Neuronal stem cell (in vitro differentiated cells): Measurements from ENCODE around the gene PLD1.

Source experiments
- DNase-seq: peaks from one replicate; pipeline ENCODE4 v3.0.0-alpha.2; 2013; ENCODE audit warnings: low spot score
- H2AFZ ChIP-seq: one replicate; pipeline ENCODE4 v1.6.1; 2013; ENCODE audit warnings: mild to moderate bottlenecking, low read length, inconsistent platforms
- H2AK5ac ChIP-seq: 2 replicates; pipeline ENCODE4 v1.6.1; 2013; ENCODE audit warnings: low read depth, mild to moderate bottlenecking, inconsistent platforms, low read length, moderate library complexity, mixed read lengths
- H2BK120ac ChIP-seq: 2 replicates; pipeline ENCODE4 v1.6.1; 2013; ENCODE audit warnings: low read depth, mild to moderate bottlenecking, inconsistent platforms, low read length, moderate library complexity, mixed read lengths
- H2BK12ac ChIP-seq: one replicate; pipeline ENCODE4 v1.6.1; 2013; ENCODE audit warnings: low read length, inconsistent platforms
- H2BK15ac ChIP-seq: 2 replicates; pipeline ENCODE4 v1.6.1; 2013; ENCODE audit warnings: mild to moderate bottlenecking, low read length, inconsistent platforms, mixed read lengths
- H2BK5ac ChIP-seq: one replicate; pipeline ENCODE4 v1.6.1; 2013; ENCODE audit warnings: inconsistent platforms, mild to moderate bottlenecking, low read length, moderate library complexity
- H3K14ac ChIP-seq: one replicate; pipeline ENCODE4 v1.6.1; 2013; ENCODE audit warnings: low read length, inconsistent platforms
- H3K18ac ChIP-seq: 2 replicates; pipeline ENCODE4 v1.6.1; 2013; ENCODE audit warnings: low read length, inconsistent platforms
- H3K23ac ChIP-seq: 2 replicates; pipeline ENCODE4 v1.6.1; 2013; ENCODE audit warnings: low read depth, mild to moderate bottlenecking, mixed read lengths, low read length, inconsistent platforms; ENCODE audit not compliant: poor library complexity
- H3K27ac ChIP-seq: replicated peaks from 3 replicates; pipeline ENCODE4 v1.5.1; 2013; ENCODE audit warnings: low read length, inconsistent platforms
- H3K27me3 ChIP-seq, 3 experiments: 2 replicates each; pipeline ENCODE4 v1.6.1; 2013; ENCODE audit warnings: low read length in 3 of 3, mild to moderate bottlenecking in 2 of 3, inconsistent platforms in 1 of 3, low read depth in 1 of 3, mixed read lengths in 1 of 3, moderate library complexity in 1 of 3; ENCODE audit not compliant: control insufficient read depth in 3 of 3, insufficient read depth in 3 of 3
- H3K36me3 ChIP-seq, 2 donors: replicated peaks in 1 of 2; 2 replicates each; pipeline ENCODE4 v1.6.1; 2013; ENCODE audit warnings: low read length in 2 of 2; ENCODE audit not compliant: control insufficient read depth in 2 of 2, insufficient read depth in 2 of 2
- H3K4ac ChIP-seq: 2 replicates; pipeline ENCODE4 v1.6.1; 2013; ENCODE audit warnings: inconsistent platforms, mild to moderate bottlenecking, low read length, moderate library complexity
- H3K4me1 ChIP-seq, 2 donors: 1 replicate in 1 of 2; 2 replicates in 1 of 2; pipeline ENCODE4 v1.6.1; 2013; ENCODE audit warnings: low read length in 2 of 2, low read depth in 1 of 2; ENCODE audit not compliant: control insufficient read depth in 2 of 2, insufficient read depth in 1 of 2
- H3K4me2 ChIP-seq: one replicate; pipeline ENCODE4 v1.6.1; 2013; ENCODE audit warnings: mild to moderate bottlenecking, low read length, inconsistent platforms; ENCODE audit not compliant: insufficient read depth, poor library complexity, severe bottlenecking
- H3K4me3 ChIP-seq, 2 donors: 2 replicates each; pipeline ENCODE4 v1.5.1; 2013; ENCODE audit warnings: low read length in 2 of 2, mild to moderate bottlenecking in 2 of 2, inconsistent platforms in 1 of 2, moderate library complexity in 1 of 2
- H3K79me1 ChIP-seq: one replicate; pipeline ENCODE4 v1.6.1; 2013; ENCODE audit warnings: low read depth, mild to moderate bottlenecking, inconsistent platforms, low read length, moderate library complexity
- H3K9ac ChIP-seq: one replicate; pipeline ENCODE4 v1.6.1; 2013; ENCODE audit warnings: mild to moderate bottlenecking, low read depth, low read length, inconsistent platforms; ENCODE audit not compliant: poor library complexity
- H3K9me3 ChIP-seq, 2 donors: replicated peaks in 1 of 2; 2 replicates each; pipeline versions ENCODE3 to v1.6.1; 2013; ENCODE audit warnings: low read length in 2 of 2, mild to moderate bottlenecking in 2 of 2, inconsistent platforms in 1 of 2, low read depth in 1 of 2, mixed read lengths in 1 of 2, moderate library complexity in 1 of 2; ENCODE audit not compliant: control insufficient read depth in 2 of 2, insufficient read depth in 1 of 2
- H4K8ac ChIP-seq: one replicate; pipeline ENCODE4 v1.6.1; 2013; ENCODE audit warnings: low read depth, mild to moderate bottlenecking, inconsistent platforms, low read length, moderate library complexity
- H4K91ac ChIP-seq: one replicate; pipeline ENCODE4 v1.6.1; 2013; ENCODE audit warnings: low read length, low read depth, mild to moderate bottlenecking, inconsistent platforms; ENCODE audit not compliant: poor library complexity
- WGBS, 2 donors: extraction: QIAGEN DNeasy Blood & Tissue Kit; methylation state at CpG; one replicate each; pipeline ENCODE4 v1.1.7; 2013; ENCODE audit warnings: missing lambda C conversion rate in 2 of 2, mixed read lengths in 1 of 2; ENCODE audit not compliant: insufficient read length in 2 of 2, insufficient replicate concordance in 1 of 2; ENCODE audit errors: extremely low coverage in 2 of 2; 5-methylcytosine and 5-hydroxymethylcytosine counted together

PLD1 gene

DNA sequence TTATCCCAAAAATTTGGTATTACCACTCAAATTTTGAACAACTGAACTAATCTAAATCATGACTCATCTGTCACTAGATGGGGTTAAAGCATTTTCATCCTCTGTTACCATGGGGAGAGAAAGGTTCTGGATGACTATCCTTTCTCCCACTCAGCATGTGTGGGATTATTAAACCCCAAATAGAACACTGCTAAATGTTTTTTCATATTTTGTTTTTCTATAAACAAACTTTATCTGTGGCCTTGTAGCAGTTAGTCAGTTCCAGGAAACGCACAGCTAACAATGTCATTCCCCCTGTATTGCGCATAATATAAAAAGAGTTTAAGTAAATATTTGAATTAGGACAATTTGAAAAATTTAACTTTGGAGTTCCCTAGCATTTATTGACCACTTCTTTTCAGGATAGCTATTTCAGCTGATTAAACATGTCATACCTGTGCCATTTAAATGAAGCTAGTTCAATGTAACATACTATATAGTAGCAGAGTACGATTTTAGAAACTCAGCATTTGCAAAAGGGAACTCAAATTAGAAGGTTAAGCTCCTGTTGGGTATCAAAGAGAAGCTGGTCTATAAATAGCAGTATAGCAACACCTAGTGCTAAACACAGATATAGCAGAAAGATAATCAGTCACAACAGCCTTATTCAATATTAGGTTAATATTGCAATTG, 23.6 kb upstream of the PLD1 start:
- Histone ChIP-seq H3K4ac (no peak overlapping the region), H3K23ac (no peak overlapping the region), H3K4me2 (no peak overlapping the region), H3K9me3 (no peaks in the 10 kb centered on the region), H3K18ac (no peak overlapping the region), H2AFZ (peak overlapping the region; percentile 44), H3K4me1 (peaks cover 2 to 15% of the 10 kb centered on the region in 2 donors), H3K27ac (no peak overlapping the region), H3K79me1 (no peaks in the 10 kb centered on the region), H3K9ac (no peak overlapping the region), H4K91ac (no peak overlapping the region), H2AK5ac (no peak overlapping the region), H2BK5ac (no peak overlapping the region), H3K4me3 (no peak overlapping the region), H3K14ac (no peak overlapping the region), H3K27me3 (no peaks in the 10 kb centered on the region), H3K36me3 (no peaks in the 10 kb centered on the region), H2BK15ac (no peak overlapping the region), H2BK12ac (no peak overlapping the region), H2BK120ac (no peak overlapping the region), H4K8ac (no peak overlapping the region)
- no peak for DNase-seq
- WGBS, 2 donors: no CpG with 5 or more reads among the region's 3 CpGs

DNA sequence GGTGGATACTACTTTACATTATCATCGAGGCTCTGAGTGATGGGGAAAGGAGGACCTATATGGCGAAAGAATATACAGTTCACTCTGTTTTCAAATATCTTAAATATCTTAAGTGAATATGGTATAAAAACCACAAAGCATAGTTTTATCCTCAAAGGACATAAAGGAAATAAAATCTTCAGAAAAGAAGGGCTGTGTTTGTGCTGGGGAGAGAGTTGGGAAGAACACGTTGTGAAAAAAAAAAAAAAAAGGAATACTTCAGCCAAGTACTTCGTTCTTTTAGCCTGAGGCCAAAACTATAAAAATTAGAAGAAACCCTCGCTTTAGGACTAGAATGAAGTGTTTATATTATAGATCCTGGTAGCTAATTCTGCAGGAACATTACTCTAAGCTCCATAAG, 22.7 kb upstream of the PLD1 start:
- Histone ChIP-seq H3K27ac (no peak overlapping the region), H4K8ac (no peak overlapping the region), H4K91ac (no peak overlapping the region), H2AK5ac (no peak overlapping the region), H3K18ac (no peak overlapping the region), H2BK15ac (no peak overlapping the region), H2BK12ac (no peak overlapping the region), H3K79me1 (no peaks in the 10 kb centered on the region), H3K4me1 (peaks cover 0 to 11% of the 10 kb centered on the region in 2 donors), H2BK120ac (no peak overlapping the region), H3K27me3 (no peaks in the 10 kb centered on the region), H3K4ac (no peak overlapping the region), H2BK5ac (no peak overlapping the region), H3K9me3 (no peaks in the 10 kb centered on the region), H3K9ac (no peak overlapping the region), H2AFZ (no peak overlapping the region), H3K36me3 (no peaks in the 10 kb centered on the region), H3K4me2 (no peak overlapping the region), H3K14ac (no peak overlapping the region), H3K23ac (no peak overlapping the region), H3K4me3 (no peak overlapping the region)
- no peak for DNase-seq
- no CpG with 5 or more reads among the region's 5 CpGs for WGBS, 2 donors

DNA sequence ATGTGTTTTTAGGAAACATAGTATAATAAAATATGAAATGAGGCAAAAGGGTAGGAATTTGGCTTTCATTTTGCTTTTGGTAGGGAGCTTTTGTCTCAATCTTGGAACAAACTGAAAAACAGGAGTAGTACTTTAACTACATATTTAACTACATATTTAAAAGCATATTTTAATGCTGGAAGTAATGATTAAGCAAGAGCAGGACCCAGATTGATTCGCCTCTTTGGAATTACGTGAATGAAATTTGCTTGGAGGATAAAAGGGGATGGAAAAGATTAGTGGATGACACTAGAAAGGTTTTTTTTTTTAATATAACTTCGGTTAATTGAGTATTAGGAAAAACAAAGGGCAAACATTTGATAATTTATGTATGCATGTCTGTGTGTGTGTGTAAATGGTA, 21.7 kb upstream of the PLD1 start:
- no peaks in the 10 kb centered on the region for H3K9me3 ChIP-seq

DNA sequence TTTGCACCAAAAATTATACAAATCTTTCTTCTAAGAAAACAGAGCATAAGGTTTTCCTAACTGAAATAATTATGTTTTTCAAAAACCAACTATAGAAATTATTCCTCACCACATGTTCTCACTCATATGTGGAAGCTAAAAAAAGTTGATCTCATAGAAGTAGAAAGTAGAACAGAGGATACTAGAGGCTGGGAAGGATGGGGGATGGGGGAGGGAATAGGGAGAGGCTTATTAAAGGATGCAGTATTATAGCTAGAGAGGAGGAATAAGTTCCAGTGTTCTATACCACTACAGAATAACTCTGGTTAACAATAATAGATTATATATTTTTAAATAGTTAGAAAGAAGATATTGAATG, 20.2 kb upstream of the PLD1 start:
- Histone ChIP-seq H3K4me1 (peaks cover 0 to 11% of the 10 kb centered on the region in 2 donors), H3K27me3 (no peaks in the 10 kb centered on the region), H2BK5ac (no peak overlapping the region), H3K79me1 (no peaks in the 10 kb centered on the region), H2AFZ (peak overlapping the region; percentile 75), H2BK120ac (no peak overlapping the region), H3K4me2 (no peak overlapping the region), H4K8ac (no peak overlapping the region), H3K4ac (no peak overlapping the region), H3K23ac (no peak overlapping the region), H3K36me3 (no peaks in the 10 kb centered on the region), H3K9ac (no peak overlapping the region), H3K9me3 (no peaks in the 10 kb centered on the region), H3K14ac (no peak overlapping the region), H2AK5ac (no peak overlapping the region), H3K27ac (no peak overlapping the region), H4K91ac (no peak overlapping the region), H3K18ac (no peak overlapping the region), H2BK15ac (no peak overlapping the region), H3K4me3 (no peak overlapping the region), H2BK12ac (no peak overlapping the region)
- DNase-seq: no peak

More for the DNA sequence above, 21.7 kb upstream of the PLD1 start:
- Histone ChIP-seq H2BK15ac (no peak overlapping the region), H3K27me3 (no peaks in the 10 kb centered on the region), H3K79me1 (no peaks in the 10 kb centered on the region), H3K27ac (no peak overlapping the region), H4K8ac (no peak overlapping the region), H3K4me2 (no peak overlapping the region), H2BK120ac (no peak overlapping the region), H2BK12ac (no peak overlapping the region), H3K4me1 (peaks cover 0 to 11% of the 10 kb centered on the region in 2 donors), H3K4me3 (no peak overlapping the region), H2AK5ac (no peak overlapping the region), H3K36me3 (no peaks in the 10 kb centered on the region), H3K18ac (no peak overlapping the region), H3K9ac (no peak overlapping the region), H3K23ac (no peak overlapping the region), H2AFZ (no peak overlapping the region), H3K14ac (no peak overlapping the region), H2BK5ac (no peak overlapping the region), H4K91ac (no peak overlapping the region), H3K4ac (no peak overlapping the region)
- no peak for DNase-seq
- WGBS, 2 donors: no CpG with 5 or more reads among the region's 3 CpGs
